ENCODE data around the gene ALG12.

DNA sequence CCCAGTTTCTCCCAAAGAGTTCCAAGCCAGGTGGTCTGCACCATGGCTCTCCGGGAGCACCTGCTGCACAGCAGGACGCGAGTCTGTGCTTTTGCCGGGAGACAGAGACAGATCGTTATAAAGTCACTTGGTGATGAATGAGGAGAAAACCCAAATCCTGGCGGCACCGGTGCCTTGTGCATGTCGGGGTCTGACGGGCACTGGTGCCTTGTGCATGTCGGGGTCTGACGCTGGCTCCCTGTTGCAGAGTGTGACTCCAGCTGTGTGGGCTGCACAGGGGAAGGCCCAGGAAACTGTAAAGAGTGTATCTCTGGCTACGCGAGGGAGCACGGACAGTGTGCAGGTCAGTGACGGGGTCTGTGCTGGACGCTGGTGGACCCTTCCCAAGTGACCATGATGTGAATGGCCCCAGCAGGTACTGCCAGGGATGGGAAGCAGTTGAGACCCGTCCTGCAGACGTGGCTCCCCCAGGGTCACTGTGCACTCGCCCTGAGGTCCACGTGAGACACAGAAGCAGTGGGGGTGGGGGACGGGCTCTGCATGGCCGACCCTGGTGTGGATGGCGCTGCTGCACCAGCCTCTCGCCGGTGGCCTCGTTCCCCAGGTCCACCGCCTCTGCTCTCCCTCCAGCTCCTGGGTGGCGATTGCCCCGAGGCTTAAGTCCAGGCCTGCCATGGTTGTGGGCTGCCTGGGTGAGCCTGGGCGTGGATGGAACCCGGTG lies 6.0 kb upstream of the ALG12 start:
- TF ChIP-seq, protein P1, sequence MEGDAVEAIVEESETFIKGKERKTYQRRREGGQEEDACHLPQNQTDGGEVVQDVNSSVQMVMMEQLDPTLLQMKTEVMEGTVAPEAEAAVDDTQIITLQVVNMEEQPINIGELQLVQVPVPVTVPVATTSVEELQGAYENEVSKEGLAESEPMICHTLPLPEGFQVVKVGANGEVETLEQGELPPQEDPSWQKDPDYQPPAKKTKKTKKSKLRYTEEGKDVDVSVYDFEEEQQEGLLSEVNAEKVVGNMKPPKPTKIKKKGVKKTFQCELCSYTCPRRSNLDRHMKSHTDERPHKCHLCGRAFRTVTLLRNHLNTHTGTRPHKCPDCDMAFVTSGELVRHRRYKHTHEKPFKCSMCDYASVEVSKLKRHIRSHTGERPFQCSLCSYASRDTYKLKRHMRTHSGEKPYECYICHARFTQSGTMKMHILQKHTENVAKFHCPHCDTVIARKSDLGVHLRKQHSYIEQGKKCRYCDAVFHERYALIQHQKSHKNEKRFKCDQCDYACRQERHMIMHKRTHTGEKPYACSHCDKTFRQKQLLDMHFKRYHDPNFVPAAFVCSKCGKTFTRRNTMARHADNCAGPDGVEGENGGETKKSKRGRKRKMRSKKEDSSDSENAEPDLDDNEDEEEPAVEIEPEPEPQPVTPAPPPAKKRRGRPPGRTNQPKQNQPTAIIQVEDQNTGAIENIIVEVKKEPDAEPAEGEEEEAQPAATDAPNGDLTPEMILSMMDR (IDR thresholded peaks at IDR 0.05; ENCODE audit: insufficient read depth, low read depth, low read length) = no peak
- TF ChIP-seq EZH2 (IDR thresholded peaks at IDR 0.05; ENCODE audit: insufficient read depth, low read length) = no peak
